ENCODE data around the gene SPIRE1. TPM values are rescaled to one million over a fixed set of nuclear protein-coding genes. Genes with fewer than 3 reads are reported as not detected.

SPIRE1 gene
- polyA plus RNA-seq, 1 experiment, result 11.6 TPM

DNA sequence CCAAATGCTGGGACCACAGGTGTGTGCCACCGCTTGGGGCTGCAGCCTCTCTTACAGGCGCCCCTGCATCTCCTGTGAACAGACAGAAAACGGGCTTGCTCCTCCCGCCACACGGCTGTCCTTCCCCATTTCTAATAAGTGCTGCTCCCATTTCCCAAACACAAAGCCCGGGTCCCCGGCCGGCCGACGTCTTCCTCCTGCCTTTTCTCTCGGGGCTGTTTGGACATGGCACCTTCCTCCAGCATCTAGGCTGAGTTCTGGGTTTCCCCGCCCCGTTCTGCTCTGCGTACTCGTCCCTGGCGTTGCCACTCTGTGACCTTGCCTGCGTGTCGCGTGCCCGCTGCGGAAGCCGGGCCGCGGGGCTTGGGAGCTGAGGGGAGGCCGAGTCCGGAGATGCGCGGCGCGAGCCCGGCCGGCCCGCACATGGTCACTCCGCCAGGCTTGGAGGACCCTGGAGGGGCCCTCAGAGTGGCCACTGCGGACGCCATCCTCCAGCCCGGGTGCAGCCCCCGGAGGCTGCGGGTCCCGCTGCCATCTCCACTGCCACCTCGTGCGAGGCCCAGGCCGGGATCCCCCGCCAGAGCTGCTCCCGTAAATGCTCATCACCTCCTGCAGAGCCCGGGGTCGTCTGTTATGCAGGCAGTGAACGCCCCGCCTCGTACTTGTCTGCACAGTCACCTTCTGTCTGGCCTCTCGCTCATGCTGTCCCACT is 223.9 kb downstream of the SPIRE1 start:
- TF ChIP-seq, protein P1, sequence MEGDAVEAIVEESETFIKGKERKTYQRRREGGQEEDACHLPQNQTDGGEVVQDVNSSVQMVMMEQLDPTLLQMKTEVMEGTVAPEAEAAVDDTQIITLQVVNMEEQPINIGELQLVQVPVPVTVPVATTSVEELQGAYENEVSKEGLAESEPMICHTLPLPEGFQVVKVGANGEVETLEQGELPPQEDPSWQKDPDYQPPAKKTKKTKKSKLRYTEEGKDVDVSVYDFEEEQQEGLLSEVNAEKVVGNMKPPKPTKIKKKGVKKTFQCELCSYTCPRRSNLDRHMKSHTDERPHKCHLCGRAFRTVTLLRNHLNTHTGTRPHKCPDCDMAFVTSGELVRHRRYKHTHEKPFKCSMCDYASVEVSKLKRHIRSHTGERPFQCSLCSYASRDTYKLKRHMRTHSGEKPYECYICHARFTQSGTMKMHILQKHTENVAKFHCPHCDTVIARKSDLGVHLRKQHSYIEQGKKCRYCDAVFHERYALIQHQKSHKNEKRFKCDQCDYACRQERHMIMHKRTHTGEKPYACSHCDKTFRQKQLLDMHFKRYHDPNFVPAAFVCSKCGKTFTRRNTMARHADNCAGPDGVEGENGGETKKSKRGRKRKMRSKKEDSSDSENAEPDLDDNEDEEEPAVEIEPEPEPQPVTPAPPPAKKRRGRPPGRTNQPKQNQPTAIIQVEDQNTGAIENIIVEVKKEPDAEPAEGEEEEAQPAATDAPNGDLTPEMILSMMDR (IDR thresholded peaks at IDR 0.05; ENCODE audit: insufficient read depth, low read depth, low read length), result no peak
- POLR2A ChIA-PET, result no interaction called here
- Histone ChIP-seq H3K36me3 (ENCODE audit: control insufficient read depth, insufficient read depth, low read length) (peaks cover 13% of the 10 kb centered on the region), H3K4me3 (ENCODE audit: low read depth, low read length) (no peak overlapping the region), H3K27me3 (ENCODE audit: control insufficient read depth, insufficient read depth, low read length) (no peaks in the 10 kb centered on the region)
- DNase-seq (ENCODE audit: low read depth), result no peak
- CTCF ChIA-PET, result interaction anchor here (1.0 kb wide), 1 partner anchor 30 kb away, joined by 3 read pairs; no protein-coding TSS in a partner anchor

DNA sequence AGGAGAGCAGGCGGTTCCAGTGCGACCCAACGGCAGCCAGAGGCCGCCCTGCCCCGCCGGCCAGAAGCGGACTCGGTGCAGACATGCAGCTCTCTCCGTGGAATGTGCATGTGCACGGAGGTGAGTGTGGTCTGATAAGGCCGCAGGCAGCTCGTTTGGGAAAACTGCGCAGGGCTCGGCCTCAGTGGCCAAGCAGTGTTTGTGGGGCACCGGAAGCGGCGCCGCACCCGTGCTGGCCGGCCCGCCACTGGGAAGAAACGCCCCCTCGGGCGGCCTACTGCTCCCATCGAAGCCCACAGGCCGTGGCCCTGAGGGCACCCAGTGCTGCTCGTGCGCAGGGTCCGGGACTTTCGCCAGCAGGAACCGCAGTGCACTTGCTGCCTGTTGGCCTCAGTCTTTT is 225.0 kb downstream of the SPIRE1 start:
- Histone ChIP-seq H3K27me3 (ENCODE audit: control insufficient read depth, insufficient read depth, low read length) (no peaks in the 10 kb centered on the region), H3K36me3 (ENCODE audit: control insufficient read depth, insufficient read depth, low read length) (peaks cover 15% of the 10 kb centered on the region), H3K4me3 (ENCODE audit: low read depth, low read length) (no peak overlapping the region)
- no peak for DNase-seq (ENCODE audit: low read depth)
- POLR2A ChIA-PET, result no interaction called here
- TF ChIP-seq, protein P1 (IDR thresholded peaks at IDR 0.05; ENCODE audit: insufficient read depth, low read depth, low read length), result no peak
- CTCF ChIA-PET, result no interaction called here

DNA sequence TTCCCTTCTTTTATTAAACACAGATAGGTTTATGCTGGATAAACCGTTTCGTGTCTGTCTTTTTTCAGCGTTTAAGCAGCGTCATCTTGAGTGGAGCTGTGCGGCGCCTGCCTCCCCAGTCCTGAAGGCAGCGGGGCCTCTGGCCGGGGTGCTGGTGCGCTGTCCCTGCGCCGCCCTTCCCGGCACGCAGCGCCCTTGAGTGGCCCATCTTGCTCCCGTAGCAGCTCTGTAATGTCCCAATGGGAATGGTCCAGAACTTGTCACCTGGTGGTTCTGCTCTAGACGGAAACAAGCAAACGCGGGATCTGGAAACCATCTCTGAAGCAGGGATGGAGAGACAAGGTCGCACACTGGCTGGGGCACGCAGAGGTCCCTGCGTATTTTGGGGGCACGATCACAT is 225.7 kb downstream of the SPIRE1 start:
- H3K4me3 ChIP-seq (ENCODE audit: low read depth, low read length), result no peak overlapping the region
- peaks cover 15% of the 10 kb centered on the region for H3K36me3 ChIP-seq (ENCODE audit: control insufficient read depth, insufficient read depth, low read length)
- H3K27me3 ChIP-seq (ENCODE audit: control insufficient read depth, insufficient read depth, low read length), result no peaks in the 10 kb centered on the region
- ChIA-PET POLR2A (no interaction called here), CTCF (no interaction called here)
- no peak for DNase-seq (ENCODE audit: low read depth)
- TF ChIP-seq, protein P1 (IDR thresholded peaks at IDR 0.05; ENCODE audit: insufficient read depth, low read depth, low read length), result no peak

DNA sequence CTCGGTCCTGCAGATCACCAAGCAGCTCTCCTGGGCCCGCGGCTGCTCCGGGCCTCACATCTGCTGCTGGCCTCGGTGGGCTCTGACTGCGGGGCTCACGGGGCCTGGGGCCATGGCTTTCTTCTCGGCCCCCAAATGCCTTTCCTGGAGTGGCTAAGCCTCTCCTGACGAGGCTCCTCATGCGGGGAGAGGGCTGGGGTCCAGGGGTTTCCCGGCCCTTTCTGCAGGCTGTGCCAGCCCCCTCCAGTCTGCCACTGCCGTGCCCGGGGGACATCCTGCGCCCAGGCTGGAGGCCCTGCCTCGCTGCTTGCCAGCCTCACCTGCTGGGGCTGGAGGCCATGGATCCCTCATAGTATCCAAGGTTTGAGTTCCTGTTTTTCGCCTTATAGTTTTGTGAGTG is 226.3 kb downstream of the SPIRE1 start:
- POLR2A ChIA-PET, result no interaction called here
- TF ChIP-seq, protein P1 (IDR thresholded peaks at IDR 0.05; ENCODE audit: insufficient read depth, low read depth, low read length), result no peak
- Histone ChIP-seq H3K4me3 (ENCODE audit: low read depth, low read length) (no peak overlapping the region), H3K27me3 (ENCODE audit: control insufficient read depth, insufficient read depth, low read length) (no peaks in the 10 kb centered on the region), H3K36me3 (ENCODE audit: control insufficient read depth, insufficient read depth, low read length) (peaks cover 19% of the 10 kb centered on the region)
- no peak for DNase-seq (ENCODE audit: low read depth)
- CTCF ChIA-PET, result no interaction called here

DNA sequence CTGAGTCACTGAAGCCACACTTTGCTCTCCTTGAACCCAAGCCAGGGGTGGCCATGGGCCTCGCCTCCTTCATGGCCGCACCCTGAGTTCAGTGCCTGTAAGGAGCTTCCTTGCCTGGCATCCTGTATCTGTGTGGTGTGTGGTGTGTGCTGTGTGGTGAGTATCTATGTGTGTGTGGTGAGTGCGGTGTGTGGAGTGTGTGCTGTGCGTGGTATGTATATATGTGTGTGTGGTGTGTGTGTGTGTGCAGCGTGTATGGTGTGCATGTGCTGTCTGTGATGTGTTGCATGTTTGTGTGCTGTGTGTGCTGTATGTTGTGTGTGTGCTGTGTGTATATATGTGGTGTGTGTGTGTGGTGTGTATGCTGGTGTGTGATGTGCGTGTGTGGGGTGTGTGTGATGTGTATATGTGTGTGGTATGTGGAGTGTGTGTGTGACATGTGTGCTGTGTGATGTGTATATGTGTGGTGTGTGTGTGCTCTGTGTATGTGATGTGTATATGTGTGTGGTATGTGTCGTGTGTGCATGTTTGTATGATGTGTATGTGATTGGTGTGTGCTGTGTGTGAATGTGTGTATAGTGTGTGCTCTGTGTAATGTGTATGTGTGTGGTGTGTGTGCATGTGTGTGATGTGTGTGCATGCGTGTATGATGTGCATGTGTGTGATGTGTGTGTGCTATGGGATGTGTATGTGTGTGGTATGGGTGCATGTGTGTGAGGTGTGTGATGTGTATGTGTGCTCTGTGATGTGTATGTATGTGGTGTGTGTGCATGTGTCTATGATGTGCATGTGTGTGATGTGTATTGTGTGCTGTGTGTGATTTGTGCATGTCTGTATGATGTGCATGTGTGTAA is 227.5 kb downstream of the SPIRE1 start:
- CTCF ChIA-PET, result no interaction called here
- no peaks in the 10 kb centered on the region for H3K27me3 ChIP-seq (ENCODE audit: control insufficient read depth, insufficient read depth, low read length)
- peaks cover 19% of the 10 kb centered on the region for H3K36me3 ChIP-seq (ENCODE audit: control insufficient read depth, insufficient read depth, low read length)
- no peak for DNase-seq (ENCODE audit: low read depth)
- TF ChIP-seq, protein P1 (IDR thresholded peaks at IDR 0.05; ENCODE audit: insufficient read depth, low read depth, low read length), result no peak
- POLR2A ChIA-PET, result no interaction called here
- no peak overlapping the region for H3K4me3 ChIP-seq (ENCODE audit: low read depth, low read length)

Data from BJ (cell line).